NCI-H748 (cell line): Measurements from ENCODE around the gene ENTHD1.
A peak's percentile ranks its signal among the peaks of the same experiment; 100 is the strongest.

Experiments
- DNase-seq: peaks from one replicate; lab custom pipeline; 2025; ENCODE audit not compliant: unreplicated experiment; lab: John Stamatoyannopoulos, UW

ENTHD1 gene

DNA sequence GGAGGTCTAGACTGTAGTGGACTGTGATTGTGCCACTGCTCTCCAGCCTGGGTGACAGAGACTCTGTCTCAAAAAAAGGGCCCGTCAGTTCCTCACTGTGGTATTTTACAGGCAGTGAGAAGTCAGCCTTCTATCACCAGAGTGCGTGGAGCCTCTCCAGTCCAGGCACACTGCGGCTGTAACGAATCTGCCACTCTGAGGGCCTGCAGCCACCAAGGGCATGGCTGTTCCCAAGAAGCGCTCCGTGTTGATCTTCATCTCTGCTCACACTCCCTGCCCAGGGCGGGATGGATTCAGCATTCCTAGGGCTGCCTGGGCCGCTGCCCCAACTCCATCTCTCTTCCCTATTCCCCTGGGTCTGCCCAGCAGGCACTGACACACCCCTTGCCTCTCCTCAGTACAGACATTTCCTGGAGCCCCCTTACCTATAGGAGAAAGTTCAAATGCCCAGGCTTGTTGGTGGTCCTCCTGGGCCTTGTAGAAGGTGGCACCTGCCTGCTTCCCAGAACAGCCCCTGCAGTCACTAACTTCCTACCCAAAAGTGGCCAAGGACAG is 174.6 kb downstream of the ENTHD1 start:
- DNase-seq = no peak

DNA sequence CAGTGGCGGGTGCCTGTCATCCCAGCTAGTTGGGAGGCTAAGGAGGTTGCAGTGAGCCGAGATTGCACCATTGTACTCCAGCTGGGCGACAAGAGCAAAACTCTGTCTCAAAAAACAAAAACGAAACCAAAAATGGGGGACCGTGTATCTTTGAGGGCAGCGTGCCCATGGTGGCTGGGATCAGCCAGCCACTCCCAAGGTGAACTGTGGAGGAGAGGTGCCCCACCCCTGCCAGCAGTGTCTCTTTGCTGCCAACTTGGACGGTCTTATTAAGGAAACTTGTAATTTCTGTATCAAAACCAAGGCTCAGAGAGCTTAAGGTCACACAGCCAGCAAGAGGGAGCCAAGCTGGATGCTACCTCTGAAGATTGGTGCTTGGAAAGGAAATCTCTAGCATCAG is 175.4 kb downstream of the ENTHD1 start:
- no peak for DNase-seq

DNA sequence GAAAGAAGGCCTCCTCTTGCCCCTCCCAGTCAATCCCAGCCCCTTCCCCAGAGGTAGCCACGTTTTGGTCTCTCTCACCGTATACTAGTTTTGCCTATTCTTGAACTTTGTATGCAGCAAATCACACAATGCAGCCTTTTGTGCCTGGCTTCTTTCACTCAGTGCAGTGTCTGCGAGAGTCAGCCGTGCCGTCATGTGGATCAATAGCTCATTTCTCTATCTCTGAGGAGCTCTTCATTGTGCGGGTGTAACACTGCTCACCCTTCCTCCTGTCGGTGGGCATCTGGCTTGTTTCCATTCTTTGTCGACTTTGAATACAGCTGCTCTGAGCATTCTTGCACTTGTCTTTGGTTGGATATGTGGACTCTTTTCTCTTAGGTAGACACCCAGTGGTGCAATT is 176.5 kb downstream of the ENTHD1 start:
- DNase-seq = no peak

DNA sequence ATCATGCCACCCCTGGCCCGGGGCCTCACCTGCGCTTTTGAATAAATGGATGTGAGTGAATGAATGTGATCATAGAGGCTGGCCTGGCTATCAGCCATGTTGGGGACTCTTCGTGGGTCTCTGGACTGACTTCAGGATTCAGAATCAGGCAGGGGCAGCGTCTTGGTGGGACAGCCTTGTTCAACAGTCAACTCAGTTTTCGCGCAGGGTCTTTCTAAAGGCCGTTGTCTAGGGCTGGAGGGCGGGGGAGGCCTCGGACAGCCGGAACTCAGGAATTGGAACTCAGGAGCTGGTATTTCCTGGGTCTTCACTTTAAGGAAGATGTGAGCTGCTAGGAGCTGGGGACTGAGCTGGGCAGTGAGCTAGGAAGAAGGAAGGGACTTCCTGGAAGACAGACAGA is 177.0 kb downstream of the ENTHD1 start:
- no peak for DNase-seq

DNA sequence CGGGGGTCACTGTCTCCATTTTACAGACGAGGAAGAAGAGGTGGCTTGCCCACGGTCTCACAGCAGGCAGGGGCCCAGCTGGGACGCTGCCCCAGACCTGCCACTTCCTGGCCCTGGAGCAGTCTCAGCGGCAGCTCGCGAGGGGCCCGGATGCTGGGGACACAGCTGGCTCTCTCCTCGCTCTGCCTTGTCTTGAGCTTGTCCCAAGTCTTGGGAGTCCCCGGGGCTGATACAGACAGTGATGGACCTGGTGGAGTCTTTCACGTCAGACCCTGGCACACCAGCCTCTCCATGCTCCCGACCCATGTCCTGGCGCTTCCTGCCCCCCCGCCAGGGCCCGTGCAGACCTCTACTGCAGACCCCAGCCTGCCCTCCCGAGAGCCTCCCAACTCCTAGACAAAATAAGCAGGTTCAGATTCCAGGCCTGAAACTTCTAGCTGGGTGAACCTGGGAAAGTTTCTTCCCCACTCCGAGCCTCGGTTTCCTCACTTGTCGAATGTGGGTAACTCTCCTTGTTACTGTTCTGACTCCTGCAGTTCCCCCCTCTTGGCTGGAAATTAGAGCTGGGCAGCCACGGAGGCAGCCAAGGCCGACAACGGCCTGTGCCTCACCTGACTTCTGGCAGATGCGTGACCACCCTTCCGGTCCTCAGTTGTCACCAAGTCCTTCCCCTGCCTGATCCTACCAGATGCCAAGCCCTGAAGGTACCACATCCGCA is 177.6 kb downstream of the ENTHD1 start:
- DNase-seq = no peak

DNA sequence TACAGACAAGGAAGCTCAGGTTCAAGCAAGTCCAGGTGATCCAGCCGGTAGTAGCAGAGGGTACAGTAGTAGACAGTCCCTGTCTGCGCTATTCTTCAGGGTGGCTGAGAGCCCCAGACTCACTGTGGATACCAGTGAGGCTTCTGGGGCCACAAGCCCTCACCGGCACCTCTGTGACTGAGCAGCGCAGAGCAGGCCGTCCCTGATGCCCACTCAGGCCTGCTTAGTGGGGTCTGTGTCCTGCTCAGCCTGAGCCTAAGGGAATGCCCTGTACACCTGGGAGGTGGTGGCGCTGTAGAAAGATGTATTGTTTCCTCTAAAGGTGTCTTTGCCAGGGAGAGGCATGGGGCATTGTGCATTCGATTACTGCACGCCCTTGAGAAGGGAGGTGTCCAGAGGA is 179.2 kb downstream of the ENTHD1 start:
- DNase-seq = no peak

DNA sequence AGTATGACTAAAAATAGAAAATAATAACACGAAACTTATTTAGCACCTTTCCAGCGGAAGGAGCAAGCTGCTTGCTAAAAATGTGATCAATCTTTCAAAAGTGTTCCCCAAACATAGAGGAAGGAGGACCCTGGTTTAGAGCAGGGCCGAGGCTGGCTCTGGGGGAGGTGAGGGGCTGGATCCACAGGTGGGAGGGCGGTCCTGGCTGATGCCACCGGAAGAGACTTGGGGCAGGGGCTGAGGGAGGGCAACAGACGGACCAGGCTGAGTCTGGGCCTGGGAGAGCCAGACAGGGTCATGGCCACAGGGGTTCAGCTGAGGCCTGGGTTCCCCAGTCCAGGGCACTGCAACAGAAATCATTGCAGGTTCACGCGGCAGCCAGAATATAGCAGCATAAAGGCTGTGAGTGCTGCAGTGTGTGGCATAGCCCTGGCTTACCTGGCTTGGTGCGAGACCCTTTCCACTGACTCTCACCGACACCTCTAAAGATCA is 179.7 kb downstream of the ENTHD1 start:
- DNase-seq = no peak

DNA sequence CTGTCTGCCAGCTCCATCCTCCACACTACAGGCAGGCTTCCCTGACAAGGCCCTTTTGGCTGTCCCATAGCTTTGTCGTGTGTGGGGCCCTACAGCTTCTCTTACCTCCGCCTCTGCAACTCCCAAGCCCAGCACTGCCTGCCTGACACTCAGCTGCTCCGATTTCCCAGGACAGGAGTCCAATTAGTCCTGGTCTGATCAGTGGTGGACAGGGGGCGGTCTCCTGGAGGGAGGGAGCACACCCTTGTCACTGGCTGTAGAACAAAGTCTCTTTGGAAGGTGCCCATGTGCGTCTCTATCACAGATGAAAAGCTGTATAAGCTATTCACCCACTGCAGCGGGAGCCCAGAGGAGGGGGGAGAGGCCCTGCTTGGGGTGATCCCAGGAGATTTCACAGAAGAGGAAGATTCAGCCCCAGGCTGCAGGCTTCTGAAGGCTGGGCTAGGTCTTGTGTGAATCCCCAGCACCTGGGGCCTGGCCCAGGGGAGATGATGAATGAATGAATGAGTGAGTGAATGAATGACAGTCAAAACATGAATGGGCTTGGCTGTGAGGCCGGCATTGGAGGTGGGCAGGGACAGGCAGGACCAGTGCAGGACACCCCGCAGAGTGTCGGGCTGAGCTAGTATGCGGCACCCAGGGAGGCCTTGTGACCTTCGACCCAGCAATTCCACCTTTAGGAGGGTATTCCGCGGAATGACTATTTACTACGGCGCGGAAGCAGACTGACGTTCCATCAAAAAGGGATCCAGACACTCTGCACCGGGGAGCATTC is 180.6 kb downstream of the ENTHD1 start:
- DNase-seq = no peak

DNA sequence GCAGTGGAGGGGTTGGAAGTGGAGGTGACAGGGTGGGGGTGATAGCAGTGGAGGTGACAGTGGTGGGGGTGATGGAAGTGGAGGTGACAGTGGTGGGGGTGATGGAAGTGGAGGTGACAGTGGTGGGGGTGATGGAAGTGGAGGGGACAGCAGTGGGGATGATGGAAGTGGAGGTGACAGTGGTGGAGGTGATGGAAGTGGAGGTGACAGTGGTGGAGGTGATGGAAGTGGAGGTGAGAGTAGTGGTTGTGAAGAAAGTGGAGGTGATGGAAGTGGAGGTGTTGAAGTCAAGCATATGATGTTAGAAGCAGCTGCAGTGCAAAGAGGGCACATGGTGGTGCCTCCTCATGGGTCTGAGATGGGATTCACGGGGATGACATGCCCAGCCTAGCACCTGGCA is 181.5 kb downstream of the ENTHD1 start:
- DNase-seq = no peak

DNA sequence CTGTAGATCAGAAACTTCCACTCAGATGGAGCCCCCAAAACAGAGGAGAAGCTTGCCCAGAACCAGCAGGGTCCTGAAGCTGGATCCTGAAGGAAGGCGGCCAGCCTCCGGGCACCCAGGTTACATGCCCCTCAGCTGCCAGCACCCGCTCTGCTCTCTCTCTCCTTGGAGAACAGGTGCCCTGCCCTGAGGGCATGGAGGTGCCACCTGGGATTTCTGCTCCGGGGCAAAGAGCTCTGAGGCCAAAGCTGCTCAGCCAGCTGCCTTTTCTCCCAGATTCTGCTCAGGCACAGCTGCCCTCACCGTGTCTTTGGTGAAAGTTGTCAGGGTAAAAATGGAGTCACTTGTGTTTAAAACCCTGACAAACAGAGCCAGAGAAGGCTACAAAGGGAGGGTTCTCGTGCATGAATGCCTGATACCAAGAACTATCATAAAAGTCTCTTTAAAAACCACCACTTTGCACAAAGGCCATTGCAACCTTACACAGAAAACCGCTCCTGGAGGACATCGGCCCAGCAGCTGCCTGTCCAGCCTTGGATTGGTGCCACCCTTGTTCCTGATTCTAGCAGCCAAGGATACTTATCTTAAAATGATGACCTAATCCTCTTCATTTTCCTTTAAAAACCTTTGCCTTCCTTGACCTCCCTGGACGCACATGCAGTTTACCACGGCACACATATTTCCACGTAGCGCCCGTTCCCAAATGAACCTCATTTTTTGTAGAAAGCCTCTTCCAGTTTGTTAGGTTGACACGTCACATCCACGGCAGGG is 183.0 kb downstream of the ENTHD1 start:
- no peak for DNase-seq

DNA sequence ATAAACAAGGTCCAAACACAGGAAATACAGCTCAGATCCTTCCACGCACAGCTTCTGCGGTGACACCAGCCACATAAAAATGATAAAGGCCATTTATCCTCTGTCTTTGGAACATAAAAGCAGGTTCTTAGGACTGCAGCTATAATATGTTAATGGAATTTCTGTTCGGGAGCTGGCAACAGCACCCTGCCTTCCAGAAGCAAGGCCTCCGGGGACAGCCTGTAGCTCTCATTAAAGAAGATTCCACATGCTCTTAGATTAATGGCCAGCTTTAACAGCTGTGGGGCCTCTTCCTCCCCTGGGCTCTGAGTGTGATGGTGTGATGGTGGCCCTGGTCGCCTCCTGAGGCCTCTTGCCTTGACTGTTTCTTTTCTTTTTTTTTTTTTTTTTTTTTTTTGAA is 185.7 kb downstream of the ENTHD1 start:
- no peak for DNase-seq

DNA sequence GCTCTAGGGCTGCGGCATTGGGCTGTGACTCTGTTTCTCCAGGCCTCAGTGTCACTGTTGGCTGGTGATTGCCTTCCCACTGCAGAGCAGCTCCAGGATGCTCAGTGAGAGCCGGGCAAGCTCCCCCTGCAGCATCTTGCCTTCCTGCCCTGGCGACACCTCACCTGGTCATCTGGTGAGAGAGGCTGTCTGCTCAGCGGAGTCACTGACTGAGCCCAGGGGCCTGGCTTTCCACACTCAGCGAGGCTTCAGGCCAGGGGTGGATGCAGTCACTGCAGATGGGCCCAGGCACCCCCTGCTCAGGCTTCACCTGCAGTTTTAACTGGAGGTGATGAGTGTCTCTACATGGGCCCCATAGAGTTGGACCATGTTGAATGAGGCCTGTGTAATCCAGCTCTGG is 186.2 kb downstream of the ENTHD1 start:
- DNase-seq = no peak

DNA sequence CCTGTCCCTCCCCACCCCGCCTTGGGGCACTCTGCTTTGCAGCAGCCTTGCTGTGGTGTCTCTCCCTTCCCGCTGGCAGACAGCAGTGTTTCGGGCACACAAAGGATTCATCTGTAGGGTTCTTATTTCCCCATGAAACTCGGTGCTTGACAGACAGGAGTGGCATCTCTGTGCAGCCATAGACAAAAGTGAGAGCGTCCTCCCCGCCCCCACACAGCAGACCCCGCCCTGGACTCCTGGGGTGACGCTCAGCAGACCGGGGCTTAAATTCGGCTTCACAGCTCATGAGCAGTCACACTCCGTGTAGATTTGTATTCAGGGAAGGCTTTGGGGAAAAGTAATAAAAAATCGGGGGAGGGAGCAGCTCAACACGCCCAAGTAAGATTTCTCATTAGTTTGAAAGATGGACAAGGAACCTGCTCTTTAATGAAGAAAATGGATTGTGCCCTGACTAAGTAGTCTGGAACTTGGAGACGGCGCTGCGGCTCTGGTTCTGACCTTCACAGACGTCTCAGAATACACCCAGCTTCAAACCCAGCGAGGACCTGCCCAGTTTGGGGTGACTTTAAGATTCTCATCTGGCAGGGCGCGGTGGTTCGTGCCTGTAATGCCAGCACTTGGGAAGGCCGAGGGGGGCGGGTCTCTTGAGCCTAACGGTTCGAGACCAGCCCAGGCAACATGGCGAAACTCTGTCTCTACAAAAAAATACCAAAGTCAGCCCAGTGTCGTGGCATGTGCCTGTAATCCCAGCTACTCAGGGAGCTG is 187.0 kb downstream of the ENTHD1 start:
- peak; percentile 6 for DNase-seq

DNA sequence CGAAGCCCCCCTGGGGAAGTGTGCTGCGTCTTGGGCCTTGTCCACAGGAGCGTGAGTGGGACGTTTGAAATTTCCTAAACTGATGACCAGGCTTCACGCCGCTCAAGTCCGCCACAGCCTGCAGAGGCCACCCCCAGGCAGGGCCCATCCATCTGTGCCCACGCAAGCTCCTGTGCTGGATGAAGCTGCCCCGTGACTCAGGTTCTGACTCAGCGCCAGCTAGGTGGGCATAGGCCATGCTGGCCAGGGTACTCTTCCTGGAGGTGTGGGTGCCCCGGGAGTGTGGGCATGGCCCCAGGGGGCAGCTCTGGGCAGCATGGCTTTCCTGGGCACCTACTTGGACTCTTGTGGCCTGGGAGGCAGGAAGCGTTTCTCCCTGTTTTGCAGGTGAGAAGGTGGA is 188.2 kb downstream of the ENTHD1 start:
- no peak for DNase-seq

DNA sequence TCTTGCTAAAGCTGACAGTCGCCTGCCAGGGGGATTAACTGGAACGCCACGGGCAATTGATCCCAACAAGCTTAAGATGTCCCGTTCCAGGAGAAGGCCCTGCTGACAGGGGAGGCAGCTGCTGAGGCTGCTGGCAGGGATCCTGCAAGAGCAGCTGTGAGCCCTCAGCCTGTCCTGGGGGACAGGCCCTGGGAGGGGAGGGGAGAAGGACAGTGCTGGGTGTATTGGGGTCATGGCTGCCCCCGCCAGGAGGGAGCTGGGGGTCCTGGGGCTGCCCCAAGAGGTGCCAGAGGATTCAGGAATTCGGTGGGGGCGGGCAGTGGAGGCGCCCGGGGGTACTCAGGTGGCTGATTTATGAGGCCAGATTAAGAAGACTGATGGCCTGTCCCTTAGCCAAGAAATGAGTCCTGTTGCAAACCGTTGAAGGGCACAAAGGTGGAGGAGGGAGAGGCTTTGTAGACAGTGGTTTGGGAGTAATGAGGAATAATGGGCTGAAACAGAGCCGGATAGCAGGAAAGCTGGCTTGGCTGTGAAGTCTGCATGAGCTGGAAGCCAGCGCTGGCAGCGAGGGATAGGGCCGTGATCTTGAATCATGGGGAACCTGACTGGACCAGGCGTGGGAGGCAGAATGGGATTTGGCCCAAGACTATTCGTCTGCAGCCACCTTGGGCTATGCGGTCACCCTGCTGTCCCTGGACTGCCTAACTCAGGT is 189.5 kb downstream of the ENTHD1 start:
- DNase-seq = no peak

DNA sequence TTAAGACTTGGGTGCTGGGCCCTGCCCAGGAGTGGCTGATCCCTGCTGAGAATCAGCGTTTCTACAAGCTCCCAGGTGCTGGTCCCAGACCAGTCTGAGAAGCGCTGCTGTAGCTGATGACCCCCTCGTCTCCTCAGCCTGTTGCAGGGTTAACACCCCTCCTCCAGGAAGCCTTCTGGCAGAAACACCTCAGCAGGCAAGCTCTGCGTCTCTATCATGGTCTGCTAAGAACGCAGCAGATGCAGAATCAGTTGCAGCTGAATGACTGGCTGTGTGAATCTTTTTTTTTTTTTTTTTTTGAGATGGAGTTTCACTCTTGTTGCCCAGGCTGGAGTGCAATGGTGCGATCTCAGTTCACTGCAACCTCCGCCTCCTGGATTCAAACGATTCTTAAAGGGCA is 190.5 kb downstream of the ENTHD1 start:
- DNase-seq = no peak

DNA sequence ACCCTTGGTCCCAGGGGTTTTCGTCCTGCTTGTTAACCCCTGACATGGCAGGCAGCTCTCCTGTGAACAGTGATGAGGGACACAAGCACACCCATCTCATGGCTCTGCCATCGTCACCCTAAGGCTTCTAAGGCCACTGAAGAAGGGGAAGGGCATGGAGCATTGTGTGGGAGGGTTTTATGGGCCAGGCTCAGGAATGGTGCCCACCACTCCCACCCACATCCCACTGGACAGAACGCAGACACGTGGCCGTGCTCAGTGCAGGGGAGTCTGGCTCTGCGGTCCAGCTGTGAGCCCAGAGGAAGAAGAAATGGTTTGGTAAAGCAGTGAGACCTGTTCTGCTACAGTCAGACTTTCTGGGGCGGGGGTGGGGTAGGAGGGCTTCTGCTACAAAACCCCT is 193.0 kb downstream of the ENTHD1 start:
- DNase-seq = no peak

DNA sequence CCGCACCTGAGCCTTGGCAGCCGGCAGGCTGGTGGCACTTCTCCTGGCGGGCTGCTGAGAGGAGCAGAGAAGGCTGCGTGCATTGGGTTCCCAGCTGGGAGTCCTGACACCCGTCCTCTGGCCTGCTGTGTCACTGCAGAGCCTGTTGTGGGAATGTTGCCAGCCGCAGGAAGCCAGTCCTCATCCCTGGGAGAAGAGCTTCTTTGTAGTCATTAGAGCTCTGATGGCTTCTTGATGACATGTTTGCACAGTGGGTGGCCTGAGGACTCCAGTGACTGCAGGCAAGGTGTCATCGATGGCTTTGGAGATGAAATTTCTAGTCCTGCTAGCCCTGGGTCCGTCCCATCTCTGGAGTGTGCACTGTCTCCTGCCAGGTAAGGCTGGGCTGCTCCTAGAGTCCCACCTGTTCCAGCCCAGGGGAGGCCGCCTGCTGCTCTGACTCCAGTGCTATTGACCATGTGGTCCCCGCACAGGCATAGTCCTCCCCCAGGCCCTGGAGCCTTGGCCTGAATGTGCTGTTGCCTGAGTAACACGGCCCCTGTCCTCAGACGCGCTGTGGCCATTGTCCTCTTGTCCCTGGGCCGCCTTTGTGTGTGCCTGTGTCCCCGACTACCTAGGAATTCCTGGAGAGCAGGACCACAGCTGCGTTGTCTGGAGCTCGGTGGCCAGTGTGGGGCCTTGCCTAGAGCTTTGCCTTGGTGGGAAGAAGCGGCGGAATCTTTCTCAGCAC is 193.8 kb downstream of the ENTHD1 start:
- DNase-seq = no peak

DNA sequence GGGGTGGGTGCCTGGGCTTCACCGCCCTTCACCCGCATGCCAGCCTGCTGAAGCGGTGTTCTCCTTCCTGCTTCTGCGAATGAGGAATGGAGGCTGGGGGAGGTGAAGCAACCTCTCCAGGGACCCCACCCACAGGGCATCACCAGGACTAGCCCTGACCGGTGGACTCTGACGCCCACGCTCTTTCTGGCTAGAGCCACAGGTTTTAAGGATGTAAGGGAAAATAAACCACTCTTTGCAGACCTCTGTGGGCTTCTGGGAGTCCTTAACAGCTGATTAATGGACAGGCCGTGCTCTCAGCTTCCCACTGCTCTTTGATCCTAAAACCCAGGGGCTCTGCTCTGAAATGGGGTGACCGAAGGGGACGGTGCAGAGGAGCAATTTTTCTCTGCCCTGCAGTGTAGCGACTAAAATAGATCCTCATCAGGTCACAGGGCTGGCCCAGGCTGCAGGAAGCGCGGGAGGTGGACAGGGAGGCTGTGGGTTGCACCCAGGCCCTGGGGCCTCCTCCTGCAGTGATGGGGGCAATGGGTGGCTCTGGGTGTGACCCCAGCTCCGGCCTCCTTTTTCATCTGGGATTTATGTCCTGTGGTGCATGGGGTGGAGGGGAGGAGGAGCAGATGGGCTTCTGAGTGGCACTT is 195.7 kb downstream of the ENTHD1 start:
- DNase-seq = no peak
